HG03196 (cell line): Measurements from ENCODE around the gene MAT1A.
"Not testable (repeated sequence)": the region's sequence is repeated elsewhere in the genome, so short reads cannot be mapped to it uniquely, and the experiment has no call there.

ENCODE experiments used
- ATAC-seq: cut with Tn5 transposase; IDR thresholded peaks from one replicate; pipeline ENCODE4 v1.9.1; 2021; ENCODE audit not compliant: unreplicated experiment

Gene MAT1A

DNA sequence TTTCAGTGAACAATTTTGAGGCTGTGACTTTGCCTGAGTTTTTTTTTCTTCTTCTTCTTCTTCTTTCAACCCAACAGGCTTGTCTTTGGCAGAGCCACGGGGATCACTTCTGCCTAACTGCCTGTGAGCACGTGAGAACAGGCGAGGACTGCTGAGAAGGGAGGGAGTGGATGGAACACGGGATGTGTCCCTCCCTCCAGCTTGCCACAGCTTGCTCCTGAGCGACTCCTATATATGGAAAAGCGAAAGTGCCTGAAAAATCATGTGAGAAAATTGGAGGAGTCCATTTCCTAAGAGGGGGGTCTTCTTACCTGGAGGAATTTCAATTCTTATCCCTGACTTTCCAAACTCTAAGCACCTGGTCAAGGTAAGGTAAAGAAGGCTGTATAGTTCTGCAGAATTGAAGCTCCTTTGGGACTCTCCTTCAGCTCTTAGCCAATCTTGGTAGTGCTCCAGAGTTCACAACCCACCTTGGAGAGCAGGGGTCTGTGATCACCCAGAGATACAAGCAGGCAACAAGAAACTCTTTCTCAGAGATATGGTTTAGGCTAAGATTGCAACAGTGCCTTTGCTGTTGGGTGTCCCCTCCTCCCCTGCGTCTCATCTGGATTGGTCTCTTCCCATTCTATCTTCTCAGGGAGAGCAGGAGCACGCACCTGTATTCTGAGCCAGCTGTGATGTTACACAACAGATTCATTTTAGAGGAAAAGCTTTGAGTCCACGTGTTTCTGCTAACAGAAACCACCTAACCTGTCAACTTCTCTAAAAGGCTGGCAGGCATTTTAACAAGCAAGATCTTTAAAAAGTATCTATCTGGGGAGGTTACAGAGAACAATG lies at the start of gene MAT1A:
Gene MAT1A (minus strand): TSS at position 208 of the 837 bp plus-strand sequence. CDS start 235 bp downstream, outside the sequence.
- ATAC-seq = no peak

DNA sequence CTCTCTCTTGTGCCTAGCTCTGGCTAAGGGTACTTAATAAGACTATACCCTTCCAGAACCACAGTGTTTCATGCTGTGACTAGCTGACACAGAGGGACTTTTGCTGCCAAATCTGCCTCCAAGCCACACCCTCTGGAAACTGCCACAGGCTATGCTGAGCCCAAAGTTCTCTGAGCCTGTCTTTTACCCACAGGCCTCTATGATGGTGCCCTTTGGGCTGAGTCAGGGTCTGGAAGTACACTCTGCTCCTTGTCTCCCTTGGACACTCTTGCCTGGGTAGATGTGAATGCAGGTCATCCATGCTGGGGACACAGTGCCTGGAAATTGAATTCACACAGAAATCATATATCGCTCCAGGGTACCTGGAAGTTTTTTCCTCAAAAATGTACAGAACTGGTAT lies 44.5 kb upstream of the MAT1A start:
- no peak for ATAC-seq

DNA sequence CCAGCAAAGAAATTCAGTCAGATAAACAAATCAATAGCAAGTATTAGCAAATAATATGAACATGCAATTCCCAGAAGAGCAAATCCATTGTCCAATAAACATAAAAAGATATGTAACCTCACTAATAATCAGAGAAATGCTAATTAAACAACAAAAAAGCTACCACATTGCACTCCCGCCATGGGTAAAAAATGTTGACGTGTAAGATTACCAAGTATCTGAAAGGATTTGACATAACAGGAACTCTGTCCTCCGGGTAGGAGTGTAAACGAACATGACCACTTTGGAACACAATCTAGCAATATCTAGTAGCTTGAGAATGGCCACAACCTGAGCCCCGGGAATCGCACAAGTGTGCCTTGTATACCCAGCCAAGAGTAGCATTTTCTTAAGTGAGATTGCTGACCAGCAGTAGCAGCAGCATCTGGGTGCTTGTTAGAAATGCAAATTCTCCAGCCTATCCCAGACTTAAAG lies 35.5 kb upstream of the MAT1A start:
- no peak for ATAC-seq

DNA sequence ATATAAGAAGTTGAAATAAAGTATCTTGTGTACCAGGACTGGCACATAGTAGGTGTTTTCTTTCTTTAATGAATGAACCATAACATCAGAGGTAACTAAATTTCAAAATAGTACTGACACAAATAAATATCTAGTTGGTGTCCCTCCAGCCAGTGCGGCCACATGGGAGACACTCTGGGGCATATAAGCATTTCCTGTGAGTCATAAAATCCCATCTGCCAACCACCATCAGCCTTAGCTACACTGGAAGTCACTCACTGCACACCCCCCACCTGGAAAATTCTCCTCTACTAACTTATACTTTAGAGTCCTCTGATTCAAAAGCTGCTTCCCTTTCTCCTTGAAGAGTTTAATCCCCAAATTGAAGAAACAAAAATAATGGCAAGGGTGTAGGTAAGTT lies 34.6 kb upstream of the MAT1A start:
- ATAC-seq = no peak

DNA sequence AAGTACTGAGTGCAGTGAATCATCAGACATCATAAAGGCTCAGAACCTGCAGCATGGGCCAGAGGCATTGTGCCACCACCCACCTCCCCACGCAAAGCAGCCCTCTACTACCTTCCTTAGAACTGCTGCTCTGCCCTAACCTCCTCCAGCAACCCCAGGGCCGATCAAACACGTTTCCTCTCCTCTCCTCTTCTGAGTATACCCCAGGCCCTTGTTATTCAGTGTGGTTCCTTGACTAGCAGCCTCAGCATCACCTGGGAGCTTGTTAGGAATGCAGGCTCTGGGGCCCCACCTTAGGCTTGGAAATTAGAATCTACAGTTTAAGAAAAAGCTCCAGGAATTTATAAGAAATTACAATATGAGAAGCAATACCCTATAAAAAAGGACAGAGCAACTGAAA lies 33.9 kb upstream of the MAT1A start:
- ATAC-seq = no peak

DNA sequence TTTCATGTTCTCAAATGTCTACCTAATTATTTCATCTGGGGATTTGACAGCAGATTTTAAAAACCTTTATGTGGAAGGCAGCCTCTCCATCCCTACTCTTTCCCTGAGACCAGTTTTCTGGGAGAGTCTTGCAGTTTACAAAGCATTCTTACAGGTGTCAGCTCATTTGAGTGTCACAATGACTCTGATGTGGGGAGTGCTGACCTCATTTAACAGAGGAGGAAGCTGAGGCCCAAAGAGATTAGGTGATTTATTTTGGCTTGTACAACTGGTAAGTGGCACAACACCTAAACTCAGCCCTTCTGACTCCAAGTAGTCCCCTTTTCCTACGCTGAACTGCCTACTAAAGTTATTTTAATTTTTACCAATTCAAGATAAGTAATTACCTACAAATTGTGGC lies 33.3 kb upstream of the MAT1A start:
- no peak for ATAC-seq

DNA sequence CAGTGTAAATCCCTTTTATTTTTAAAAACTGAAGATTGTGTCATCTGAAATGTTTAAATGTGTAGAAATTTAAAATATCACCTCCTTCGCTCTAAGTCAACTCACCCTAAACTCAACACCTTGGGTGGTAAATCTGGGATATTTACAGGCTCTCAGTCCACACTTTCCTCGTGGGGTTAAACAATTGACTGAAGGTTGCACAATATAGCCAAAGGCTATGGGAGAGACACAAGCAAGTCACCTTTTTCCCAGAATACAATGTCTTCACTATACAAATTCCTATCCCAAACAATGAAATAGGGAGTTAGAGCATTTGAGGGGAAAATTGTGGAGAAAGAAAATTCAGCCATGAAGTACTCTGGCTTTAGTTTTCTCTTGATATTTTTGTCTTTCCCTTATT lies 32.7 kb upstream of the MAT1A start:
- no peak for ATAC-seq

DNA sequence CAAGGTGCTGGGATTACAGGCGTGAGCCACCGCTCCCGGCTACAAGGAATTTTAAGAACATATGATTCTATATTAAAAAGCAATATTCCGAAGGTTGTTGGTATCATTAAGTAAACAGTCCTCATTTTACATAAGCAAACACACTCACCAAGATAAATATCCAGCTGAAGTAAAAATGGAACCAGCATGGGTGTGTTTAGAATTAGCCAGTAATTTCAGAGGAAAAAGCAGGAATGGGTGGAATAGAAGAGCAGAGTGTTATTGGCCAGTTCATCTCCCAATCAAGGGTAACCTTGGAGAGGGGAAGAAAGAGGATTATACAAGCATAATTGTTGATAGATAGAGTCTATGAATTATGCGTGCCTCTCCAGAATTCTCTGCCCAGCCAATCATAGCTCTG lies 31.7 kb upstream of the MAT1A start:
- no peak for ATAC-seq

DNA sequence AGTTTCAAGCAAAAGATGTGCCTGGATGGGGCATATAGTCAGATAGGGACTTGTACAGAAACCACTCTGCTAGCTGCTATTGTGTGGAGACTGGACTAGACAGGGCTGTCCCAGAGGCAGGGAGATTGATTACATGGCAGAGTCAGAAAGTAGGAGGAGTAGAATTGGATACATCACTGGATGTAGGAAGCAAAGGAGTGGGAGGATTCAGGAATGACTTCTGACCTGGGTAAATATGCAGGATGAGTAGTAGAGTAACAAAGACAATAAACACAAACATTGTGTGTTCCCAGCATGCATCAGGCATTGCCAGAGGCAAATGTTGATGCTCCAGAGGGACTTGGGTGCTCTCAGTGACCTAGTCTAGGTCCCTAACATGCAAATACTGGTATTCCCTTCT lies 30.9 kb upstream of the MAT1A start:
- no peak for ATAC-seq

DNA sequence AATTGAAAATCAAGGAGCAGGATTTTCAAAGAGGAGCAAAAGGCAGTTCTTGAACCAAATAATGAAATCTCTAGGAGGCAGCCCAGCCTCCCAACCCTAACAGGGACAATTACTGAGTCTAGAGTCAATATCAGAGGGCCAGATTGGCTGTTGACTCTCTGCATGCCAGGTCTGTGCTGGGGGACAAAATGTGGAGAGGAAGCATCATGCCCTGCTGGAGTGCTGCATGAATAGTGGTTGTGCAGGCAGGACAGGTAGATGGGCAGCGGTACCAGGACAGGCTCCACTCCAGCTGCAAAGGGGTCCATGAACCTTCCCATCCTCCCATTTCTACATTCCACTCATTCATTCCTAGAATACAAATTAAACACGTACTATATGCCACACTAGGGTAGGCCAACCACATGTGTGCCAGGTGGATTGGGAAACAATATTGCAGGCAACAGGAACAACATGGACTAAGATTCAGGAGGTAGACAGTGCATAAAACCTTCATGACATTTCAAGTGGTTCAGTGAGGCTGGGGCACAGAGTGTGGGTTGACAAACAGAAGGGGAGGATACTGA lies 30.4 kb upstream of the MAT1A start:
- ATAC-seq = no peak

DNA sequence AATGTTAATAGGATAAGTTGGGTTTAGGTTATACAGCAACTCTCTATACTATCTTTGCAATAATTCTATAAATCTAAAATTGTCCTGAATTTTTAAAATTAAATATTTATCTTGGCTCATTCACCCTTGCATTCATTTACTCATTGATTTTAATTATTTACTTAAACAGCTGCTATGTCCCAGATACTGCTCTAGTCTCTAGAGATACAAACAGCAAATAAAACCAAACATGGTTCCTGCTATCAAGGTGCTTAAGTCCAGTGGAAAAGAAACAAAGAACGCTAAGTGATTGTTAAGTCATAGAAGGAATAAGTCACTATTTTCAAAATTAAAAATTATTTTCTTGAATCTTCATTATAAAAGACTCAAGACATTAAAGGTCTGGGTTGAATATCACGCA lies 29.9 kb upstream of the MAT1A start:
- no peak for ATAC-seq

DNA sequence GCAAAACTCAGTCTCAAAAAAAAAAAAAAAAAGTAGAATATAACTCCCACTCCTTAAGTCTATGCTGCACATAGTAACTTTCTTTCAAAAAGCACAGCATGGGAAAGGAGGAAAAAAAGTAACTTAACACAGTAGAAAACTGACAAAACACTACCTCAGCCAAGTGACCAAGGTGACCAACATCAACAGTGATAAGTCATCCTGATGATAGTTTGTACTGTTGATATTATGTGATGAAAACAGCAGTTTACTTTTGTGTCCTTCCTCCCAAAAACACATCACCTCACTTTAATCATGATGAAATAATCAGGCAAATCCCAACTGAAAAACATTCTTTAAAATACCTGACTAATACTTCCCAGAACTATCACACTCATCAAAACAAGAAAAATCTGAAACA lies 29.3 kb upstream of the MAT1A start:
- ATAC-seq = no peak

DNA sequence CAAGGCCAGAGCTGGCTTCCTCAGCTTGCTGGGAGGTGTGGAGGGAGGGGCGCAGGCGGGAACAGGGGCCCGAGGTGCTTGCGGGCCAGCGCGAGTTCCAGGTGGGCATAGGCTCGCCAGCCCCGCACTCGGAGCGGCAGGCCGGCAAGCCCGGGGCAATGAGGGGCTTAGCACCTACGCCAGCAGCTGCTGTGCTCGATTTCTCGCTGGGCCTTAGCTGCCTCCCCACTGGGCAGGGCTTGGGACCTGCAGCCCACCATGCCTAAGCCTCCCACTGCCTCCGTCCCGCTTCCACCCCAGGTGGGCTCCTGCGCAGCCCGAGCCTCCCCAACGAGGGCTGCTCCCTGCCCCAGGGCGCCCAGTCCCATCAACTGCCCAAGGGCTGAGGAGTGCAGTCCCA lies 25.9 kb upstream of the MAT1A start:
- no peak for ATAC-seq

DNA sequence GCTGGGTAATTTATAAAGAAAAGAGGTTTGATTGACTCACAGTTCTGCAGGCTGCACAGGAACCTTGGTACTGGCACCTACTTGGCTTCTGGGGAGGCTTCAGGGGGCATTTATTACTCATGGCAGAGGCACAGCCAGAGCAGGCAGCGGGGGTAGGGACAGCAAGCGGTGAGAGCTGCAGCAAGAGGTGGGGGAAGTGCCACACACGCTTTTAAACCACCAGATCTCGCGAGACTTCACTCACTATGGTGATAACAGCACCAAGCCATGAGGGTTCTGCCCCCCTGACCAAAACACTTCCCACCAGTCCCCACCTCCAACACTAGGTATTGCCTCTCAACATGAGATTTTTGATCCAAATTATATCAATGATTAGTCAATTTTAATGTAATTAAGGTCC lies 24.1 kb upstream of the MAT1A start:
- ATAC-seq = no peak

DNA sequence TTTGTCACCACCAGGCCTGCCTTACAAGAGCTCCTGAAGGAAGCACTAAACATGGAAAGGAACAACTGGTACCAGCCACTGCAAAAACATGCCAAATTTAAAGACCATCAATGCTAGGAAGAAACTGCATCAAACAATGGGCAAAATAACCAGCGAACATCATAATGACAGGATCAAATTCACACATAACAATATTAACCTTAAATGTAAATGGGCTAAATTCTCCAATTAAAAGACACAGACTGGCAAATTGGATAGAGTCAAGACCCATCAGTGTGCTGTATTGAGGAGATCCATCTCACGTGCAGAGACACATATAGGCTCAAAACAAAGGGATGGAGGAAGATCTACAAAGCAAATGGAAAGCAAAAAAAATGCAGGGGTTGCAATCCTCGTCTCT lies 16.5 kb upstream of the MAT1A start:
- not testable (repeated sequence) for ATAC-seq

DNA sequence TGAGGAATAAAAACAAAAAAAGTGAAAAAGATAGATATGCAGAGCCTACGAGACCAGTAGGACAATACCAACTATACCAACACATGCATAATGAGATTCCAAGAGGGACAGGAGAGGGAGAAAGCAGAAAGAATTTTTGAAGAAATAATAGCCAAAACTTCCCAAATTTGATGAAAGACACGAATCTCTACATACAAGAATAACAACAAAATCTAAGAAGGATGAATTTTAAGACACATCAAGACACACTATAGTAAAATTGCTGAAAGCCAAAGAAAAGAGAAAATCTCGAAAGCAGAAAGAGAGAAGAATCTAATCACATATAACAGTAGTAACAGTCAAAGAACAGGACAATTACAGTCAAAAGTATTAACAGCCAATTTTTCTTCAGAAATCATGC lies 7.5 kb upstream of the MAT1A start:
- no peak for ATAC-seq

DNA sequence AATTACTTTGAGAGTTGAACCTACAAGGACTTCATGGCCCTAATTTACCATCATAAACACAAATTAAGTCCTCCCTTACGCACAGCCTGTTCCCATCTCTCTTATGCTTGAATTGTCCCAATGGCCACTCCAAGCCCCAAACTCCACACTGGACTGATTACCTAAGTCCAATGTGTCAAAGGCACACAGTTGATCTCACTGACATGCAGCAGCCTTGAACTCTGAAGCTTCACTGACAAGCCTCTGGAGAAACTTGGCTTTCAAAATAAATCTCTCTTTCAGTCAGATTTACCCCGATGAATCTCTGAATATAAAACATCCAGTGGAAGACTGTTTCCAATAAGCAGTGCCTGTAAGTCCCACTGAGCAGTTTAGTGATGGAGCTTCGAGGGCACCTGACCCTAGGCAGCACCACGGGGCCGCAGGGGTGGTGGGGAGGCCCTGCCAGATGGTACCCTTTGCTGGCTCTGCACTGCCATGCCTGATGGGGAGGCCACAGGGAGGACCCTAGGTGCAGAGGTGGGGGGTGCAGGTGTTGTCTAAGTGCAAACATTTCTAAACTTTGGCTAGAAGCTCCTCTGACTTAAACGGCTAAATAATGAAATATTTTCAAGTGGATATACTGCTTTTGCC lies 3.3 kb upstream of the MAT1A start:
- ATAC-seq = no peak

DNA sequence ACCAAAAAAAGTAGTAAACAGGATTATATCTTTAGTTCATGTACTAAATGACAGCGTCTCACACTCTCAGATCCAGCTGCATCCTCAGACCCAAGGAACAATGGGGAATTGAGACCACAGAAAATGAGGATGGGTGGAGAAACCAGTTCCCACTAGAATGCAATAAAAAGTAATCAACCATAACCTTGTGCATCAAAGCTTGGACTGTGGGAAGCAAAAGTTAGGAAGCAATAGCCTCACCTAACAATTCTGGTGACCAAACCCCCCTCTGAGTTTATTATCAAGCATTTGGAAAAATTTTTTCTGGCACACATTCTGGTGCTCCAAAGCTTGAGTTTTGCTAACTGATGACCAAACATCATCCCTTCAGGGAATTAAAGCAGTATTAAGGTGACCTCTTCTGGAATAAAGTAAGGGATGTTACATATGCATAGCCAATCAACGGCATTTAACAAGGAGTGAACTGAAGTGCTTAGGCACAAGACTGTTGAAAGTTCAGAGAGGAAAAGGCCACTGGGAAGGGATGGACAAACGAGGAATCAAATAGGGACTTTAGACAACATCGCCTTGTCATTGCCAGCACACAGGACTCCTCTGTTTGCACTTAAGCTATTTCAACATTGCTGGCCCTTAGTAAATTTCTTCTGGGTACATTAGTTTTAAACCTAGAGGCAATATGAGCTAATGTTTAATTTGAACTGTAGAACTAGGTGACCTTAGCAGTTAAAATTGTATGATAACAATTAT lies 1.2 kb upstream of the MAT1A start:
- no peak for ATAC-seq

DNA sequence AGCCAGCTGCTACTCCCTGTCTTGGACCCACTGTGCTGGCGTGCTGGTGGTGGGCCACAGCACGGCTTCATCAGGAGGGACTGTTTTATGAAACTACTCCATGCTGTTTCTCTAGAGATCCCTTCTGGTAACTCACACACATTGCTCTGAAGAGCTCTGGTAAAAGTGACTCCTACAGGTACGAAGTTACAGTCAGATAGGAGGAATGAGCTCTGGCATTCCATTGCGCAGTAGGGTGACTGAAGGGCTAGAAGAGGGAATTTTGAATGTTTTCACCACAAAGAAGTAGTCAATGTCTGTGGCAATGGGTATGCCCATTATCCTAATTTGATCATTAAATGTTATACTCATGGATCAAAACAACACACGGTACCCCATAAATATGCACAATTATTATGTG lies 609 bp downstream of the MAT1A start:
- no peak for ATAC-seq

DNA sequence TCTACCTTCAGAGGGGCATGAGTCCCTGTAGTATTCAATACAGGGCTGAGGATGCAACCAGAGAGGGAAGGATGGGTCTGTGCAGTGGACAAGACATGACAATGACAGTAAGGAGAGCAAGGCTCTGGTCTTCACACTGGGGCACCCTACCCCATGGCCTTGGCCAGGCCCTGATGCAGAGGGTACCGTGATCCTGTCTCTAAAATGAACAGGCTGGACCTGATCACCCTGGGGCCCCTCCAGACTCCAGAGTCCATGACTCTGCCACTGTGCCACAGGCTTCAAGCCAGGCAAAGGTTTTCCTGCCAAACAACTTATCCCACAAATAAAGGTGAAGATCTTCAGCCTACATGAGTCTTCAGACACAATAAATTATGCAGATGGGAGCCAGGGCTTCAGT lies 4.9 kb downstream of the MAT1A start:
- ATAC-seq = no peak

DNA sequence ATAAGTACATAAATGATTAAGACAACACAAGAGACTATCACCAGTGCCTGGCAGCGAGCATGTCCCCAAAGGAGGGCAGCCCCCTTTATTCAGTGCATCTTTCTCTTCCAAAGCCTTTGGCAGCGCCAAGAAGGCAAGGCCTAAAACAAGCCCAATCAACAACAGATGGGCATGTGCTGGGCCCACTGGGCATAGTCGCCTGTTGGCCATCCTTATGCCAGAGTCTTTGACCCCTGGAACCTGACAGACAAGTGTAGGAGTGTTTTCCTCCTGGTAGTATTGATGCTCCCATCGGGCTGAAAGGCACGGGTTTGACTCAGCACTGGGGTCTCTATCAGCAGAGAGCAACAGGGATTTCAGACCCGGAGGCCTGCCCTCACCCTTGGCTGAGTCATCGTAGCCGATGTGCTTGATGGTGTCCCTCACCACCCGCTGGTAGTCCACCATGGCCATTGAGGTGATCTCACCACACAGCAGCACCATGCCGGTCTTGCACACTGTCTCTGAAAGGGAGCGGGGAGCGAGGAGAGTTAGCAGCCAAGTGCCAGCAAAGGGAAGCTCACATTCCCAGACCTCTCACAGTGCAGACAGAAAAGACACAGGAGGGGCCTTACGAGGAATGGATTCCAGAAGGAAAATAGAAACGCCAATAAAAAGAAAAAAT lies 5.8 kb downstream of the MAT1A start:
- no peak for ATAC-seq
